ENCODE results near the gene CLDN9.

CLDN9 gene

DNA sequence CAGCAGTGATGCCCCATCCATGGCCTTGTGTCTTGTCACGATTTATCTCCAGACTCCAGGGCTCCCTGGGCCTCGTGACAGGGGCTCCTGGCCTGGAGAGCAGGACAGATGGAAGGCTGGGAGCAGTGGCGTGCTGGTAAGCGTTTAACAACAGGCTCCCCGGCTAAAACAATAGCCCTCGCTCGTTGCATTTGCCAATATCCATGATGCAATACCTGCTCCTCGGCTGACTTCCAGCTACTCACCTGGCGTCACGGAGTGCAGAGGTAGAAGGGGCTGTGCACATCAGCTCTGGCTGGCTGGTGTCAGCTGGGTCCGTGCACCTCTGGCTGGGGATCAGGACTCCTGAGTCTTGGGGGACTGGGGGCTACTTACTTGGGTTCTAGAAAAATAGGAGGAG lies 25.5 kb downstream of the CLDN9 start:
- TF ChIP-seq, protein P1, sequence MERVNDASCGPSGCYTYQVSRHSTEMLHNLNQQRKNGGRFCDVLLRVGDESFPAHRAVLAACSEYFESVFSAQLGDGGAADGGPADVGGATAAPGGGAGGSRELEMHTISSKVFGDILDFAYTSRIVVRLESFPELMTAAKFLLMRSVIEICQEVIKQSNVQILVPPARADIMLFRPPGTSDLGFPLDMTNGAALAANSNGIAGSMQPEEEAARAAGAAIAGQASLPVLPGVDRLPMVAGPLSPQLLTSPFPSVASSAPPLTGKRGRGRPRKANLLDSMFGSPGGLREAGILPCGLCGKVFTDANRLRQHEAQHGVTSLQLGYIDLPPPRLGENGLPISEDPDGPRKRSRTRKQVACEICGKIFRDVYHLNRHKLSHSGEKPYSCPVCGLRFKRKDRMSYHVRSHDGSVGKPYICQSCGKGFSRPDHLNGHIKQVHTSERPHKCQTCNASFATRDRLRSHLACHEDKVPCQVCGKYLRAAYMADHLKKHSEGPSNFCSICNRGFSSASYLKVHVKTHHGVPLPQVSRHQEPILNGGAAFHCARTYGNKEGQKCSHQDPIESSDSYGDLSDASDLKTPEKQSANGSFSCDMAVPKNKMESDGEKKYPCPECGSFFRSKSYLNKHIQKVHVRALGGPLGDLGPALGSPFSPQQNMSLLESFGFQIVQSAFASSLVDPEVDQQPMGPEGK (CRISPR knock-in tag; IDR thresholded peaks at IDR 0.05; ENCODE audit: borderline replicate concordance) = no peak
- no peak for TF ChIP-seq TCF4 (CRISPR knock-in tag; IDR thresholded peaks at IDR 0.05; ENCODE audit: borderline replicate concordance)
- TF ChIP-seq, protein P2, sequence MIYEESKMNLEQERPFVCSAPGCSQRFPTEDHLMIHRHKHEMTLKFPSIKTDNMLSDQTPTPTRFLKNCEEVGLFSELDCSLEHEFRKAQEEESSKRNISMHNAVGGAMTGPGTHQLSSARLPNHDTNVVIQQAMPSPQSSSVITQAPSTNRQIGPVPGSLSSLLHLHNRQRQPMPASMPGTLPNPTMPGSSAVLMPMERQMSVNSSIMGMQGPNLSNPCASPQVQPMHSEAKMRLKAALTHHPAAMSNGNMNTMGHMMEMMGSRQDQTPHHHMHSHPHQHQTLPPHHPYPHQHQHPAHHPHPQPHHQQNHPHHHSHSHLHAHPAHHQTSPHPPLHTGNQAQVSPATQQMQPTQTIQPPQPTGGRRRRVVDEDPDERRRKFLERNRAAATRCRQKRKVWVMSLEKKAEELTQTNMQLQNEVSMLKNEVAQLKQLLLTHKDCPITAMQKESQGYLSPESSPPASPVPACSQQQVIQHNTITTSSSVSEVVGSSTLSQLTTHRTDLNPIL (CRISPR knock-in tag; IDR thresholded peaks at IDR 0.05; ENCODE audit: low read depth) = no peak
- no peak for TF ChIP-seq GLIS3 (CRISPR knock-in tag; IDR thresholded peaks at IDR 0.05)
- no peak for TF ChIP-seq CSRNP3 (CRISPR knock-in tag; IDR thresholded peaks at IDR 0.05)
- no peak for TF ChIP-seq TSHZ2 (CRISPR knock-in tag; IDR thresholded peaks at IDR 0.05)
- TF ChIP-seq SNAI2 (CRISPR knock-in tag; IDR thresholded peaks at IDR 0.05) = no peak
- TF ChIP-seq ZC3H10 (CRISPR knock-in tag; IDR thresholded peaks at IDR 0.05) = no peak
- no peak for TF ChIP-seq ZFP3 (CRISPR knock-in tag; IDR thresholded peaks at IDR 0.05)
- no peak for TF ChIP-seq CSDC2 (CRISPR knock-in tag; IDR thresholded peaks at IDR 0.05)
- TF ChIP-seq, protein P3, sequence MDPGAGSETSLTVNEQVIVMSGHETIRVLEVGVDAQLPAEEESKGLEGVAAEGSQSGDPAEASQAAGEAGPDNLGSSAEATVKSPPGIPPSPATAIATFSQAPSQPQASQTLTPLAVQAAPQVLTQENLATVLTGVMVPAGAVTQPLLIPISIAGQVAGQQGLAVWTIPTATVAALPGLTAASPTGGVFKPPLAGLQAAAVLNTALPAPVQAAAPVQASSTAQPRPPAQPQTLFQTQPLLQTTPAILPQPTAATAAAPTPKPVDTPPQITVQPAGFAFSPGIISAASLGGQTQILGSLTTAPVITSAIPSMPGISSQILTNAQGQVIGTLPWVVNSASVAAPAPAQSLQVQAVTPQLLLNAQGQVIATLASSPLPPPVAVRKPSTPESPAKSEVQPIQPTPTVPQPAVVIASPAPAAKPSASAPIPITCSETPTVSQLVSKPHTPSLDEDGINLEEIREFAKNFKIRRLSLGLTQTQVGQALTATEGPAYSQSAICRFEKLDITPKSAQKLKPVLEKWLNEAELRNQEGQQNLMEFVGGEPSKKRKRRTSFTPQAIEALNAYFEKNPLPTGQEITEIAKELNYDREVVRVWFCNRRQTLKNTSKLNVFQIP (CRISPR knock-in tag; IDR thresholded peaks at IDR 0.05; ENCODE audit: borderline replicate concordance, low read depth) = no peak
- TF ChIP-seq ARNTL (CRISPR knock-in tag; IDR thresholded peaks at IDR 0.05; ENCODE audit: borderline replicate concordance, low read depth) = no peak
- no peak for TF ChIP-seq ZFP30 (CRISPR knock-in tag; IDR thresholded peaks at IDR 0.05)

GRCh38 chr16:3038896-3039295 lies 26.2 kb downstream of the CLDN9 start:
- no peak for ATAC-seq
- TF ChIP-seq ARNTL (CRISPR knock-in tag; IDR thresholded peaks at IDR 0.05; ENCODE audit: borderline replicate concordance, low read depth) (no peak), ZC3H10 (CRISPR knock-in tag; IDR thresholded peaks at IDR 0.05) (no peak), ZNF70 (CRISPR knock-in tag; IDR thresholded peaks at IDR 0.05) (no peak)
- TF ChIP-seq, protein P3 (CRISPR knock-in tag; IDR thresholded peaks at IDR 0.05; ENCODE audit: borderline replicate concordance, low read depth) = no peak
- TF ChIP-seq, protein P2 (CRISPR knock-in tag; IDR thresholded peaks at IDR 0.05; ENCODE audit: low read depth) = no peak

More for the DNA sequence above, 25.5 kb downstream of the CLDN9 start:
- ATAC-seq = peak; percentile 14

DNA sequence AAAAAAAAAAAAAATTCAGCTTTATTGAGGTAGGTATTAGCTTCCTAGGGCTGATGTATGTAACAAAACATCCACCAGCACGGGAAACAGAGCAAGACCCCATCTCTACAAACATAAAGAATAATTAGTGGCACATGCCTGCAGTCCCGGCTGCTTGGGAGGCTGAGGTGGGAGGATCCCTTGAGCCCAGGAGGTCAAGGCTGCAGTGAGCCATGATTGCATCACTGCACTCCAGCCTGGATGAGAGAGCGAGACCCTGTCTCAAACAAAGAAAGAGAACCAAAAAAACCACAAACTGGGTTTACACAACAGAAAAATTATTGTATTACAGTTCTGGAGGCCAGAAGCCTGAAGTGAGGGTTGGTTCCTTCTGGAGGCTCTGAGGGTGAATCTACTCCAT lies 29.7 kb downstream of the CLDN9 start:
- ATAC-seq = no peak
- no peak for TF ChIP-seq GLIS3 (CRISPR knock-in tag; IDR thresholded peaks at IDR 0.05)
- TF ChIP-seq PPARA (CRISPR knock-in tag; IDR thresholded peaks at IDR 0.05; ENCODE audit: borderline replicate concordance) = no peak
- TF ChIP-seq ZNF565 (CRISPR knock-in tag; conservative IDR thresholded peaks at IDR 0.05; ENCODE audit: low read depth) = no peak
- TF ChIP-seq ESRRG (CRISPR knock-in tag; IDR thresholded peaks at IDR 0.05) = no peak
- no peak for TF ChIP-seq CSDC2 (CRISPR knock-in tag; IDR thresholded peaks at IDR 0.05)
- no peak for TF ChIP-seq TCF4 (CRISPR knock-in tag; IDR thresholded peaks at IDR 0.05; ENCODE audit: borderline replicate concordance)
- no peak for TF ChIP-seq ARNTL (CRISPR knock-in tag; IDR thresholded peaks at IDR 0.05; ENCODE audit: borderline replicate concordance, low read depth)
- TF ChIP-seq ISL1 (CRISPR knock-in tag; IDR thresholded peaks at IDR 0.05) = no peak
- no peak for TF ChIP-seq ZNF8 (CRISPR knock-in tag; IDR thresholded peaks at IDR 0.05)

Data from SK-N-SH treated with all-trans-retinoic acid at 6 μM for 48 hours (cell line).